CD14-positive monocyte (primary cell): ENCODE data around the gene HPS5. TPM values are rescaled to one million over a fixed set of nuclear protein-coding genes. Genes with fewer than 3 reads are reported as not detected.

ENCODE experiments used
- DNase-seq, 3 donors: peaks; one replicate each; pipeline ENCODE4 v3.0.0-alpha.2; 2011 to 2022
- H2AFZ ChIP-seq: 2 replicates; pipeline ENCODE4 v1.6.0; 2012; ENCODE audit warnings: mild to moderate bottlenecking, low read depth, low read length, inconsistent platforms; ENCODE audit not compliant: insufficient read depth, poor library complexity, severe bottlenecking
- H3K27ac ChIP-seq, 2 donors: 1 replicate in 1 of 2; 2 replicates in 1 of 2; pipeline ENCODE4 v1.5.1; 2012 to 2013; ENCODE audit warnings: low read length in 2 of 2, control low read depth in 1 of 2, inconsistent platforms in 1 of 2, low read depth in 1 of 2, mild to moderate bottlenecking in 1 of 2
- H3K27me3 ChIP-seq, 2 donors: one replicate each; pipeline versions ENCODE4 v1.6.0 to v1.6.1; 2011 to 2013; ENCODE audit warnings: low read length in 2 of 2; ENCODE audit not compliant: control insufficient read depth in 2 of 2, insufficient read depth in 2 of 2
- H3K36me3 ChIP-seq, 2 donors: replicated peaks in 1 of 2; 1 replicate in 1 of 2; 2 replicates in 1 of 2; pipeline versions ENCODE4 v1.5.1 to v1.6.1; 2012 to 2013; ENCODE audit warnings: low read length in 2 of 2, control low read depth in 1 of 2, inconsistent platforms in 1 of 2, mild to moderate bottlenecking in 1 of 2; ENCODE audit not compliant: insufficient read depth in 2 of 2, control insufficient read depth in 1 of 2
- H3K4me1 ChIP-seq, 2 donors: 1 replicate in 1 of 2; 2 replicates in 1 of 2; pipeline versions ENCODE4 v1.5.1 to v1.6.1; 2012 to 2013; ENCODE audit warnings: low read length in 2 of 2, control low read depth in 1 of 2, inconsistent platforms in 1 of 2, mild to moderate bottlenecking in 1 of 2, moderate library complexity in 1 of 2; ENCODE audit not compliant: insufficient read depth in 2 of 2, control insufficient read depth in 1 of 2
- H3K4me2 ChIP-seq: replicated peaks from 2 replicates; pipeline ENCODE3; 2012; ENCODE audit warnings: low read length, moderate library complexity, mild to moderate bottlenecking; ENCODE audit not compliant: poor library complexity, severe bottlenecking; ENCODE audit errors: extremely low read depth
- H3K4me3 ChIP-seq, 3 experiments: fragments of 200-600 bp in 1 of 3; sonication (generic) in 1 of 3; replicated peaks in 1 of 3; 1 replicate in 2 of 3; 2 replicates in 1 of 3; pipeline ENCODE4 v1.5.1; 2011 to 2013; ENCODE audit warnings: low read length in 3 of 3, mild to moderate bottlenecking in 3 of 3, control low read depth in 2 of 3, low read depth in 2 of 3, inconsistent platforms in 1 of 3, moderate library complexity in 1 of 3
- H3K79me2 ChIP-seq: 2 replicates; pipeline ENCODE4 v1.6.0; 2012; ENCODE audit warnings: mild to moderate bottlenecking, control low read depth, inconsistent platforms, low read length, moderate library complexity; ENCODE audit not compliant: insufficient read depth
- H3K9ac ChIP-seq: 2 replicates; pipeline ENCODE4 v1.6.0; 2017; ENCODE audit warnings: low read length, mild to moderate bottlenecking; ENCODE audit not compliant: insufficient read depth, poor library complexity, severe bottlenecking
- H3K9me3 ChIP-seq, 2 donors: replicated peaks in 1 of 2; 1 replicate in 1 of 2; 2 replicates in 1 of 2; pipeline versions ENCODE4 v1.5.1 to v1.6.1; 2012 to 2013; ENCODE audit warnings: low read length in 2 of 2, control low read depth in 1 of 2; ENCODE audit not compliant: control insufficient read depth in 1 of 2, insufficient read depth in 1 of 2
- H4K20me1 ChIP-seq: 2 replicates; pipeline ENCODE4 v1.6.0; 2012; ENCODE audit warnings: mild to moderate bottlenecking, low read length, control low read depth, moderate library complexity; ENCODE audit not compliant: insufficient read depth
- H3K27ac Mint-ChIP-seq, 7 donors: one replicate each; pipeline ENCODE4 v1.8.0; 2020; ENCODE audit warnings: mild to moderate bottlenecking in 7 of 7, mixed read lengths in 7 of 7, moderate library complexity in 6 of 7, inconsistent platforms in 2 of 7
- H3K27me3 Mint-ChIP-seq, 3 donors: one replicate each; pipeline ENCODE4 v1.8.0; 2021 to 2022; ENCODE audit warnings: low read depth in 3 of 3, mild to moderate bottlenecking in 3 of 3, mixed read lengths in 3 of 3, moderate library complexity in 3 of 3, inconsistent platforms in 1 of 3
- H3K36me3 Mint-ChIP-seq, 2 donors: one replicate each; pipeline ENCODE4 v1.8.0; 2020; ENCODE audit warnings: mixed read lengths in 2 of 2, inconsistent platforms in 1 of 2, mild to moderate bottlenecking in 1 of 2
- H3K4me1 Mint-ChIP-seq: one replicate; pipeline ENCODE4 v1.8.0; 2020; ENCODE audit warnings: mild to moderate bottlenecking, mixed read lengths
- H3K4me3 Mint-ChIP-seq, 2 donors: one replicate each; pipeline ENCODE4 v1.8.0; 2020; ENCODE audit warnings: mild to moderate bottlenecking in 2 of 2, mixed read lengths in 2 of 2, moderate library complexity in 1 of 2
- H3K9me3 Mint-ChIP-seq, 7 donors: one replicate each; pipeline ENCODE4 v1.8.0; 2020 to 2022; ENCODE audit warnings: mixed read lengths in 7 of 7, mild to moderate bottlenecking in 6 of 7, moderate library complexity in 6 of 7, inconsistent platforms in 2 of 7
- WGBS: methylation state at CpG from one replicate; pipeline ENCODE4 v1.1.5; 2013; ENCODE audit warnings: missing lambda C conversion rate; ENCODE audit not compliant: insufficient coverage; 5-methylcytosine and 5-hydroxymethylcytosine counted together
- intact Hi-C, 2 donors: fragments of 100-400 bp; cut with micrococcal nuclease; formaldehyde crosslinking; loops; one replicate each; pipeline versions ENCODE4 v1.15.0 to v1.15.1; 2023
- polyA plus RNA-seq, 3 donors: library from polyadenylated mRNA; depleted of rRNA in 1 of 3; unstranded in 2 of 3; stranded (reverse) in 1 of 3; fragments of 300-500 nt in 2 of 3; fragments of >200 nt in 1 of 3; fragmentation: Illumina TruSeq in 2 of 3; gene quantifications; 1 replicate in 2 of 3; 2 replicates in 1 of 3; pipeline ENCODE4 v1.2.3, GENCODE V29; 2012 to 2021
- TF ChIP-seq, protein P1 (sequence below): fragments of 200-600 bp; IDR thresholded peaks from one replicate; pipeline ENCODE4 v1.8.0; 2022; ENCODE audit warnings: antibody characterized with exemption, mild to moderate bottlenecking

Gene HPS5
- polyA plus RNA-seq, 3 donors, result 11.4 to 17.7 (median 12.9) TPM

DNA sequence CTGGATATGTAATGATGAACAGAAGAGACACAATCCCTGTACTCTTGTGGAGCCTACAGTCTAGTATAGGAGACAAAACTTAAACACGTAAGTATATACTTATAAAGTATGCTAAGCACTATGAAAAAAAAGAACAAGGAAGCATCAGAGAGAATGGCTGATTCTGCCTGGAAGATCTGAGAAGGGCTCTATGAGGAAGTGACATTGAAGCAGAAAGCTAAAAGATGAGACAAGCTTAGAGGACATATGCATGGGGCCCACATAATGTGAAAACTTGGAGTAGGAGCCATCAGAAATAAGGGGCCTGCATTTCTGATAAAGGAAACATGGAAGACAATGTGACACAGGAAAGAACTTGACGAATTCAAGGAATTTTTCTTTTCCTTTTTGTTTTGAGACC is 39.3 kb downstream of the HPS5 start:
- peak overlapping the region in 1 of 2 donors; percentile 89 for H3K27ac ChIP-seq
- TF ChIP-seq, protein P1, sequence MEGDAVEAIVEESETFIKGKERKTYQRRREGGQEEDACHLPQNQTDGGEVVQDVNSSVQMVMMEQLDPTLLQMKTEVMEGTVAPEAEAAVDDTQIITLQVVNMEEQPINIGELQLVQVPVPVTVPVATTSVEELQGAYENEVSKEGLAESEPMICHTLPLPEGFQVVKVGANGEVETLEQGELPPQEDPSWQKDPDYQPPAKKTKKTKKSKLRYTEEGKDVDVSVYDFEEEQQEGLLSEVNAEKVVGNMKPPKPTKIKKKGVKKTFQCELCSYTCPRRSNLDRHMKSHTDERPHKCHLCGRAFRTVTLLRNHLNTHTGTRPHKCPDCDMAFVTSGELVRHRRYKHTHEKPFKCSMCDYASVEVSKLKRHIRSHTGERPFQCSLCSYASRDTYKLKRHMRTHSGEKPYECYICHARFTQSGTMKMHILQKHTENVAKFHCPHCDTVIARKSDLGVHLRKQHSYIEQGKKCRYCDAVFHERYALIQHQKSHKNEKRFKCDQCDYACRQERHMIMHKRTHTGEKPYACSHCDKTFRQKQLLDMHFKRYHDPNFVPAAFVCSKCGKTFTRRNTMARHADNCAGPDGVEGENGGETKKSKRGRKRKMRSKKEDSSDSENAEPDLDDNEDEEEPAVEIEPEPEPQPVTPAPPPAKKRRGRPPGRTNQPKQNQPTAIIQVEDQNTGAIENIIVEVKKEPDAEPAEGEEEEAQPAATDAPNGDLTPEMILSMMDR, result no peak
- H3K9me3 ChIP-seq, result no peaks in the 10 kb centered on the region
- H3K27ac Mint-ChIP-seq, result peak overlapping the region in 6 of 7 donors; percentile 0 to 83 (median 65)
- intact Hi-C loops, result loop anchor here in 1 of 2 donors (5.0 kb wide), 1 partner anchor 40 kb away; no protein-coding TSS in a partner anchor
- no peak overlapping the region for H3K9ac ChIP-seq
- no peak overlapping the region for H3K4me2 ChIP-seq
- H4K20me1 ChIP-seq, result no peaks in the 10 kb centered on the region
- no peaks in the 10 kb centered on the region for H3K27me3 ChIP-seq
- peaks cover 41 to 68% of the 10 kb centered on the region in 2 donors for H3K36me3 ChIP-seq
- no peak overlapping the region for H3K4me3 ChIP-seq
- H3K4me1 Mint-ChIP-seq, result peaks cover 35% of the 10 kb centered on the region
- H3K4me3 Mint-ChIP-seq, result no peak overlapping the region
- H3K27me3 Mint-ChIP-seq, result no peaks in the 10 kb centered on the region
- 100% methylated on average over 1 of the region's 2 CpGs for WGBS
- H3K79me2 ChIP-seq, result peaks cover 8% of the 10 kb centered on the region
- peak in 1 of 3 donors; percentile 8 for DNase-seq
- H3K9me3 Mint-ChIP-seq, result no peaks in the 10 kb centered on the region
- peaks cover 37 to 49% of the 10 kb centered on the region in 2 donors for H3K4me1 ChIP-seq
- H2AFZ ChIP-seq, result no peak overlapping the region
- H3K36me3 Mint-ChIP-seq, result peaks cover 56 to 63% of the 10 kb centered on the region in 2 donors

- H3K79me2 ChIP-seq, result peaks cover 8% of the 10 kb centered on the region
- peaks cover 20 to 48% of the 10 kb centered on the region in 2 donors for H3K36me3 ChIP-seq
- H4K20me1 ChIP-seq, result no peaks in the 10 kb centered on the region
- H3K27me3 ChIP-seq, result no peaks in the 10 kb centered on the region
- peak overlapping the region; percentile 50 to 89 for H3K27ac ChIP-seq
- 33% methylated on average over 1 of the region's 4 CpGs for WGBS
- no peaks in the 10 kb centered on the region for H3K9me3 ChIP-seq
- no peak overlapping the region for H2AFZ ChIP-seq
- no peaks in the 10 kb centered on the region for H3K27me3 Mint-ChIP-seq
- H3K36me3 Mint-ChIP-seq, result peaks cover 35 to 43% of the 10 kb centered on the region in 2 donors
- H3K9me3 Mint-ChIP-seq, result no peaks in the 10 kb centered on the region
- H3K27ac Mint-ChIP-seq, result peak overlapping the region; percentile 77 to 92 (median 87)
- peaks cover 47% of the 10 kb centered on the region for H3K4me1 Mint-ChIP-seq
- intact Hi-C loops, result loop anchor here in 1 of 2 donors (5.0 kb wide), 1 partner anchor 38 kb away; no protein-coding TSS in a partner anchor
- peak overlapping the region in 2 of 3 experiments; percentile 33 to 66 for H3K4me3 ChIP-seq
- TF ChIP-seq, protein P1, result no peak
- H3K4me3 Mint-ChIP-seq, result peak overlapping the region; percentile 39 to 57
- H3K4me1 ChIP-seq, result peaks cover 51 to 64% of the 10 kb centered on the region in 2 donors
- peak; percentile 15 to 35 (median 20) for DNase-seq
- H3K9ac ChIP-seq, result peak overlapping the region; percentile 15
- H3K4me2 ChIP-seq, result peak overlapping the region; percentile 69
Observed at GRCh38 chr11:18280438-18281045, 41.4 kb downstream of the HPS5 start.
